Measurements from ENCODE around the gene RBMY1B.
"Not testable (repeated sequence)": the region's sequence is repeated elsewhere in the genome, so short reads cannot be mapped to it uniquely, and the experiment has no call there.

Gene RBMY1B

GRCh38 chrY:21511038-21511437, at the start of gene RBMY1B:
Gene RBMY1B, plus strand, starts transcription at chrY:21511338. Its CDS starts 2,013 bp downstream, at chrY:21513351.
- not testable (repeated sequence) for DNase-seq

- DNase-seq, result not testable (repeated sequence)
Measured at GRCh38 chrY:21462915-21463314, 48.2 kb upstream of the RBMY1B start.

- no peak for DNase-seq
Measured at GRCh38 chrY:21482967-21483366, 28.2 kb upstream of the RBMY1B start.

GRCh38 chrY:21534579-21534978, 23.4 kb downstream of the RBMY1B start, which contains the start of gene RBMY1A1:
Gene RBMY1A1, plus strand, starts transcription at chrY:21534879. Its CDS starts 2,013 bp downstream, at chrY:21536892.
- not testable (repeated sequence) for DNase-seq

- not testable (repeated sequence) for DNase-seq
Measured at GRCh38 chrY:21559316-21559984, 48.3 kb downstream of the RBMY1B start.
